HUES48 (cell line): Measurements from ENCODE around the gene USP19.

Experiments used
- H3K27ac ChIP-seq: one replicate; pipeline ENCODE4 v1.7.0; 2013; ENCODE audit warnings: low read depth, low read length, inconsistent platforms
- H3K27me3 ChIP-seq: 2 replicates; pipeline ENCODE4 v1.6.1; 2013; ENCODE audit warnings: mild to moderate bottlenecking, low read length; ENCODE audit not compliant: control insufficient read depth, insufficient read depth
- H3K36me3 ChIP-seq: 2 replicates; pipeline ENCODE4 v1.6.1; 2013; ENCODE audit warnings: low read length; ENCODE audit not compliant: control insufficient read depth, insufficient read depth
- H3K4me1 ChIP-seq: 2 replicates; pipeline ENCODE4 v1.6.1; 2013; ENCODE audit warnings: mild to moderate bottlenecking, low read length; ENCODE audit not compliant: control insufficient read depth, insufficient read depth
- H3K4me3 ChIP-seq: 2 replicates; pipeline ENCODE4 v1.5.1; 2013; ENCODE audit warnings: mild to moderate bottlenecking, low read depth, low read length
- H3K9ac ChIP-seq: 2 replicates; pipeline ENCODE4 v1.6.1; 2013; ENCODE audit warnings: mild to moderate bottlenecking, low read depth, low read length, moderate library complexity
- H3K9me3 ChIP-seq: 2 replicates; pipeline ENCODE4 v1.6.1; 2013; ENCODE audit warnings: low read length; ENCODE audit not compliant: control insufficient read depth, insufficient read depth

USP19 gene

DNA sequence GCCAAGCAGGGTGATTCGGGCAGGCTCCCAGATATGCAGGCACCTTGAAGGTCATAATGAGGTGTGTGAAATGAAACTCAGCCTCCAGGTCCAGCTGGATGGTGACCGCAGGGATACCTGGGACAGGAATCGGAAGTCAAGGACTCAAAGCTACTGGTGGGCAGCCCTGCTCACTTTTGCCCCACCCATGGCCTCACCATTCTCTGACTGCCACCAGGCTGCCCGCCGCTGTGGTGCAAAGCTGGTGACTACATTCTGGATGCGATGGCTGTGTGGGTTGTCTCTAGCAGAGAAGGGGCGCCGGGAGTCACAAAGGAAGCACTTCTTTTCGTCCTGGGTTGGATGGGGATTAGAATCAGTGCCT, 11.4 kb upstream of the USP19 start:
- Histone ChIP-seq H3K27me3 (no peaks in the 10 kb centered on the region), H3K9me3 (no peaks in the 10 kb centered on the region), H3K36me3 (peaks cover 17% of the 10 kb centered on the region; the same call in 1 of the 2 replicates), H3K9ac (no peak overlapping the region), H3K4me1 (peaks cover 3% of the 10 kb centered on the region), H3K27ac (peak overlapping the region; percentile 88), H3K4me3 (peak overlapping the region; percentile 88)

DNA sequence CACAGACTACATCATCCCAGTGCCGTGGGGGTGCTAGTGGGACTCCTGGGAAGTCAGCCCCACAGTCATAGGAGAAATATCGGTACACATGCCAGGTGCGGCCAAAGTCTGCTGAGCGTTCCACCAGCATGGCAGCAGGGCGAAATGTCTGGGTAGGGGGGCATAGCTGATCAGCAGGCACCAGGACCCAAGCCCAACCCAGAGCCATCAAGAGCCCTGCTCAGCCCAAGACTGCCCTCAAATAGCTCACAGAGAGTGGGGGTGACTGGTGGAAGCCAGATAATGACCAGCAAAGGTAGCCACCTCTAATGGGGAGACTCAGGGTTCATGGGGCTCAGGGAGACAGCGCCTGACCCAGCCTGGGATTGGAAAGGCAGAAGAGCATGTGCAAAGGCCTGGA, 11.0 kb upstream of the USP19 start:
- Histone ChIP-seq H3K27ac (no peak overlapping the region), H3K27me3 (no peaks in the 10 kb centered on the region), H3K9me3 (no peaks in the 10 kb centered on the region), H3K4me1 (peaks cover 3% of the 10 kb centered on the region), H3K4me3 (no peak overlapping the region), H3K9ac (no peak overlapping the region), H3K36me3 (peaks cover 17% of the 10 kb centered on the region; the same call in 1 of the 2 replicates)

DNA sequence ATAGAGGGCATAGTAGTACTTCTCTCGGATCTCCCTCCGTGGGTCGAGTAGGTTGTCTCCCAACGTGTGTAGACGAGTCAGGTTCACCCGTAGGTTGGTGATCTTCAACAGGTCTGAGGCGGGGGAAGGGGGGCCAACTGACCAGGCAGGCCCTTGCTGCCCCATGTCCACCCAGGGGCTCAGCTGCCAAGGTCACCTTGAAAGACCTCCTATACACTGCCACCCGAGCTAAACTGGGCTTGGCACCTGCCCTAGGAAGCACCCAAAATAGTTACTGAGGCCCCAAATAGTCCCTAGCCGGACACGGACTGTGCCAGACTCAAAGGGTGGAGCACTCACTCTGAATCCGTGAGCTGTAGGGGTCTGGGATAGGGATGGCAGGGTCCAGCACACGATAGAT, 10.4 kb upstream of the USP19 start:
- Histone ChIP-seq H3K4me1 (peaks cover 3% of the 10 kb centered on the region), H3K27ac (no peak overlapping the region), H3K27me3 (no peaks in the 10 kb centered on the region), H3K9ac (no peak overlapping the region), H3K4me3 (no peak overlapping the region), H3K36me3 (peaks cover 21% of the 10 kb centered on the region), H3K9me3 (no peaks in the 10 kb centered on the region)

DNA sequence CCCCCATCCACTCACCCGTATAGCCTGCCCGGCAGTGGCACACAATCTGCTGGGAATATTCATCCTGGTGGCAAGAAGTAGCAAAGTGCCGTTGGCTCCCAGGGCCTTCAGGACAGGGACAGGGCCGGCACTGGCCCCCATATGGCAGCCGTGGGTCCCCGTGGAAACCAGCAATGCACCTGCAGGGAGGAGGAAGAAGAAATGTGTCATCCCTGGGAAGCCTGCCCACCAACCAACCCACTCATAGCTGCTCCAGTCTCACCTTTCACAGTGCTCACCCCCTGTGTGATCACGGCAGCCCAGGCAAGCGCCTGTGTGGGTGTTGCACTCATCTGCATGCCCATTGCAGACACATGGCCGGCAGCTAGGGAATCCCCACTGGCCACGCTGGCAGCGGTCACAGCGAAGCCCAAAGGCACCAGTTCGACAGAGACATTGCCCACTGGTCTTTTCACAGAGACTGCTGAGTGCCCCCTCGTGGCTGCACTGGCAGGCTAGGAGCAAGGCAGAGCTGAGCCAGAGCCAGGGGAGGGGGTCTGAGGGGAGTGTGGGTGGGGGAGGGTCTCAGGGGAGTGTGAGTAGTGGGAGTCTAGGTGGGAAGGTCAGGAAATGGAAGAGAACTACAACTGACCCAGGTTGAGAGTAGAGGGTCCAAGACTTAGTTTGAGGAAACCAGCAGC, 4.5 kb upstream of the USP19 start:
- H3K36me3 ChIP-seq = peaks cover 56% of the 10 kb centered on the region

DNA sequence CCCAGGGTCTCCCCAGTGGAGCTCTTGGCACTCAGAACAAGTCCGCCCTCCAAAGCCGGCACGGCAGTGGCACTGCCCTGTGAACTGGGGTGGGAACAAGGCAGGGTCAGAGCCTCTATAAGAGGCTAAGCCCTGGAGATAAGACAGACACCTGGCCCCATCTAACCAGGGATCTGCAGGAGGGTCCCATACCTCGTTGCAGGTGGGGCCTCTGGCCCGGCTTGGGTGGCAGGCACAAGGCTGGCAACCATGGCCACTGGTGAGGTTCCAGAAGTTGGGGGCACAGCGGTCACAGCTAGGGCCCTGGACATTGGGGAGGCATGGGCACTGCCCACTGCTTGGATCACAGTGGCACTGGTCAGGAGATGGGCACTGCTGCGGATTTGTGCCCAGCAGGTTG, 3.6 kb upstream of the USP19 start:
- no peak overlapping the region for H3K27ac ChIP-seq
- H3K27me3 ChIP-seq = no peaks in the 10 kb centered on the region
- H3K4me1 ChIP-seq = no peaks in the 10 kb centered on the region
- no peak overlapping the region for H3K4me3 ChIP-seq
- H3K36me3 ChIP-seq = peaks cover 53% of the 10 kb centered on the region
- H3K9ac ChIP-seq = no peak overlapping the region
- H3K9me3 ChIP-seq = no peaks in the 10 kb centered on the region

More for the DNA sequence above, 4.5 kb upstream of the USP19 start:
- Histone ChIP-seq H3K9me3 (no peaks in the 10 kb centered on the region), H3K4me3 (no peak overlapping the region), H3K4me1 (no peaks in the 10 kb centered on the region), H3K27ac (no peak overlapping the region), H3K27me3 (no peaks in the 10 kb centered on the region), H3K9ac (no peak overlapping the region)

DNA sequence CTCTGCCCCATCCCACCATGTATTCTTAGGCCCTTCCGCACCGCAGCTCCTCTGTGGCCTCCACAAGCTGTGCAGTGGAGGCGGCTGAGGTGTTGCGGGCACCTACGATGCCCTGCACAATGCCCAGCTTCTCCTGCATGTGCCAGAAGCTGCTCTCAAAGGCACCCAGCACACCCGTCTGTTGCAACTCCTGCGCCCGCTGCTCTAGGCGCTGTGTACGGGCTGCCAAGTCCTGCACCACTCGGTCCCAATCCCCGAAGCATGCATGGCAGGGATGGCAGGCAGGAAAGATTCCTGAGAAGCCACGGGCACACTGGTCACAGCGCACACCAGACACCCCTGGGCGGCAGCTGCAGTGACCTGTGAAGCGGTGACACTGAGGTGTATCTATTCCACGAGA, 3.1 kb upstream of the USP19 start:
- Histone ChIP-seq H3K9ac (no peak overlapping the region), H3K4me1 (no peaks in the 10 kb centered on the region), H3K36me3 (peaks cover 57% of the 10 kb centered on the region), H3K9me3 (no peaks in the 10 kb centered on the region), H3K27ac (no peak overlapping the region), H3K27me3 (no peaks in the 10 kb centered on the region), H3K4me3 (no peak overlapping the region)

DNA sequence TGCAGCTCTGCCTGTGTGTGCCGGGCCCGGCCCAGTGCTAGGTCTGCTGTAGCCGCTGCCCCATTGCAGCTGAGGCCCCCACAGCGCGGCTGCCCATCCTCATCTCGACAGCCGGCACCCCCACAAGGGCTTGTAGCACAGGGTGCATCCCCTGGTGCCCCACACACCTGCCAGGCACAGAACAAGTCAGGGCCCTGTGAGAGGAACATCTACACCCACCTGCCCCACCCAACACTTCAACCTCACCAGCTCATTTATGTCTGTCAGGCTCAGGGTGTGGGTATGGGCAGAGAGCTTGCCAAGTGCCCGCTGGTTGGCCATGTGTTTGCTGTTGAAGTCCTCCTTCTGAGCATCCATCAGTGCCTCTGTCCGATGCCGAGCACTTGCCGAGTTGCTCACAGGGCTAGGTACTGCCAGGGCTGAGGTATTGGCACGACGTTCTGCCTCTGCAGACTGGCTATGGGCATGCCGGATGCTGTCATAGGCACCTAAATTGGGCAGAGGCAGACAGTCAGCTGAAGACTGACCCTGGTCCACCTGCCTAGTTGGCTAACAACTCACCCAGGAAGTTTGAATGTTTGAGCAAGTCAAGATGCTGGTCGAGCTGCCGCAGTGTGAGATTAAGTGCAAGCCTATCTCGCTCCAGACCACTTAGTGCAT, 2.4 kb upstream of the USP19 start:
- Histone ChIP-seq H3K4me1 (no peaks in the 10 kb centered on the region), H3K9me3 (no peaks in the 10 kb centered on the region), H3K9ac (no peak overlapping the region), H3K4me3 (no peak overlapping the region), H3K27ac (no peak overlapping the region), H3K36me3 (peaks cover 56% of the 10 kb centered on the region), H3K27me3 (no peaks in the 10 kb centered on the region)

DNA sequence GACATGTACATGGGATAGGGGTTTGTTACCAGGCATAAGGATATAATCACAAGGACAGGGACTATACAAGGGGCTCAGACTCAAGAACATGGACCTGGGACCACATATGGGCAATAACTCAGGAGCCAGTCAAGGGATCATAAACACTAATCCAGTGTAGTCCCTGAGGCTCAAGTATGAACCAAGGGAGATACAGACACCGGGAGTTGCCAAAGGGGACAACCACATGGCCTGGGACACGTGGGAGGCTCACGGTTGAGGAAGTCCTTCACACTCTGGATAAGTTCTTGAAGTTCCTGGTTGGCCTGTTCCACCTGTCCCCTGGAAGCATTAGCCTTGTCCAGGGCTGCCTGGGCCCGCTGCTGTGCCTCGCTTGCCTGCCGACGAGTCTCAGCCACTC, 1.8 kb upstream of the USP19 start:
- Histone ChIP-seq H3K4me3 (no peak overlapping the region), H3K36me3 (peaks cover 62% of the 10 kb centered on the region), H3K27ac (no peak overlapping the region), H3K9ac (no peak overlapping the region), H3K4me1 (no peaks in the 10 kb centered on the region), H3K27me3 (no peaks in the 10 kb centered on the region), H3K9me3 (no peaks in the 10 kb centered on the region)

DNA sequence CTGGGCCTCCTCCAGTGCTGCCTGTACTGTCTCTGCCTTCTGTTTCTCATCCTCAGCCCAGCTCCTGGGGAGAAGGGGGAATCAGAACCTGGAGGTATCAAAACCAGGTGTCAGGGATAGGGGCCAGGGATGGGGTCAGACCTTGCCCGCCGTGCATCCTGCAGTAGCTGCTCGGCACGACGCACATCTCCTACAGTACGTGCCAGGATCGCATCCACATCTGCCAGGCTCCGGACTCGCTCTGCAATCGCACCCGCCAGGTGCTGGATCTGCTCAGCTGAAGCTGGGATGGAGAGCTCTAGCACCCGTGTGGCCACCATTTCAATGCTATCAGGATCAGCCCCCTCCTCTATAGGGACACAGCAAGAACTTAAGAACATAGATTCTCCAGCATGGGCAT, 1.4 kb upstream of the USP19 start:
- no peak overlapping the region for H3K27ac ChIP-seq
- H3K4me3 ChIP-seq = no peak overlapping the region
- H3K36me3 ChIP-seq = peaks cover 66% of the 10 kb centered on the region
- no peaks in the 10 kb centered on the region for H3K9me3 ChIP-seq
- no peaks in the 10 kb centered on the region for H3K4me1 ChIP-seq
- H3K9ac ChIP-seq = no peak overlapping the region
- H3K27me3 ChIP-seq = no peaks in the 10 kb centered on the region

DNA sequence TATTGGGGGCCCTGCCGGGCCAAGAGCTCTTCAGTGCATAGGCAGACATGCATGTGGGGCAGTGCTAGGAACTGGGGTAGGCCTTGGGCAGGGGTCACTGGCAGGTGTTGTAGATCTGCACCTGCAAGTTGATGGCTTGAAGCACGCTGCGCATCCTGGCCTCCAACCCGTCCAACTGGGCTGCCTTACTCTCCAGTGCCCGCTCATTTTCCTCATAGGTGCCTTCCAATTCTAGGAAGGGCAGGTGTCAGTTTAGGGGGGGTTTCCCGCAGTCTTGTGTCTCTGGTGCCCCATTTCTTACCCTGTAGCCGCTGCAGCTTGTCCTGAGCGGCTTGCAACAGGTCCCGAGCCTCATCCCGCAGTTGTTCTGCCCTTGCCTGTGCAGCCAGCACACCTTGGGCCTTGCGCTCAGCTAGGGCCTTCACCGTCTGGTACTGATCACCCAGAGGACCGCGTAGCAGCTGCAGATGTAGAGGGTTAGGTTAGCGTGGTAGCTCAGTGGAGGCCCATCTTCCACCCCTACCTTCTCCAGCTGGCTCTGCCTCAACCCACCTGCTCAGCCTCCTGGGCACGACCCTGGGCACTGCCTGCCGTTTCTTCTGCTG, 611 bp upstream of the USP19 start:
- Histone ChIP-seq H3K27ac (peak overlapping the region; percentile 96), H3K9ac (peak overlapping the region; percentile 30), H3K4me1 (no peaks in the 10 kb centered on the region), H3K4me3 (peak overlapping the region; percentile 97), H3K36me3 (peaks cover 72% of the 10 kb centered on the region), H3K9me3 (no peaks in the 10 kb centered on the region), H3K27me3 (no peaks in the 10 kb centered on the region)

DNA sequence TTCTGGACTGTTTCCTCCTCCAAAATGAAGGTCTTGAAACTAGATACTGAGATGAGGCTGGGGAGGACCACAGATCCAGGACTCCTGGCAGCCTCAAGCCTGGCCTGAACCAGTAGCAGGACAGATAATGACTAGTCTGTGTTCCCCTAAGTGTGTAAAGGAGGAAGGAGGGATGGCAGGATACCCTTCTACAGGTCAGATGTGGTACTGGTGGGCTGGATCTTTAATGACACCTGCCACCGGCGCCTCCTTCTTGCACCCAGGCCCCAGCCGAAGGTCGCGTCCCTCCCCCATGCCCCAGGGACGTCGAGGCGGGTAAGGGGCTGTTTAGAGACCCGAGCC, 556 bp downstream of the USP19 start:
- Histone ChIP-seq H3K27me3 (no peaks in the 10 kb centered on the region), H3K9me3 (no peaks in the 10 kb centered on the region), H3K27ac (peak overlapping the region; percentile 96), H3K9ac (peak overlapping the region; percentile 94), H3K4me1 (no peaks in the 10 kb centered on the region), H3K36me3 (peaks cover 74% of the 10 kb centered on the region), H3K4me3 (peak overlapping the region; percentile 97)
